HepG2 (cell line): ENCODE results near the gene NFE2L1. TPM values are rescaled to one million over a fixed set of nuclear protein-coding genes. Genes with fewer than 3 reads are reported as not detected.
"Not testable (repeated sequence)": the region's sequence is repeated elsewhere in the genome, so short reads cannot be mapped to it uniquely, and the experiment has no call there.

ENCODE experiments used
- ATAC-seq: fragments of 200-7000 bp; cut with Tn5 transposase; 3 replicates; pipeline ENCODE4 v1.9.1; 2020; ENCODE audit warnings: mild to moderate bottlenecking, moderate library complexity
- BruUV-seq: library from RNA; stranded (reverse); fragments of 400-500 nt; replicated peaks from 2 replicates; lab custom pipeline; 2021; lab: Mats Ljungman, UMichigan
- CTCF ChIA-PET: fragments of 300-600 bp; formaldehyde crosslinking; extraction: SDS; loops from one replicate; lab custom pipeline; 2021; ENCODE audit warnings: low total read pairs, inconsistent platforms, low intra/inter-chr PET ratio; lab: Yijun Ruan, JAX
- POLR2A ChIA-PET: fragments of 350-600 bp; sonication (Branson Sonifier 250); formaldehyde crosslinking; loops from one replicate; lab custom pipeline; 2020; ENCODE audit warnings: antibody characterized with exemption, inconsistent platforms; lab: Yijun Ruan, JAX
- DNase-seq: peaks from one replicate; pipeline ENCODE4 v3.0.0-alpha.2; 2015; ENCODE audit warnings: low spot score
- FAIRE-seq: peaks from 3 replicates; lab custom pipeline; 2011; peaks lifted over from hg19 to GRCh38; lab: Jason Lieb, UNC
- H2AFZ ChIP-seq: one replicate; pipeline ENCODE4 v1.6.1; 2011; ENCODE audit warnings: low read length, inconsistent platforms
- H3K27ac ChIP-seq: fragments of 300-600 bp; 3 replicates; pipeline ENCODE4 v1.8.0; 2011; ENCODE audit warnings: mixed run types, mild to moderate bottlenecking, mixed read lengths, low read length, inconsistent platforms; ENCODE audit not compliant: insufficient read depth; ENCODE audit errors: extremely low read length
- H3K27me3 ChIP-seq, 2 experiments: fragments of 200-600 bp in 1 of 2; 2 replicates in 1 of 2; 3 replicates in 1 of 2; pipeline versions ENCODE4 v1.6.0 to v1.8.0; 2011; ENCODE audit warnings: low read length in 2 of 2, mild to moderate bottlenecking in 2 of 2, moderate library complexity in 2 of 2, inconsistent platforms in 1 of 2; ENCODE audit not compliant: insufficient read depth in 2 of 2, control insufficient read depth in 1 of 2
- H3K36me3 ChIP-seq, 2 experiments: fragments of 200-600 bp in 1 of 2; replicated peaks in 1 of 2; 2 replicates in 1 of 2; 3 replicates in 1 of 2; pipeline versions ENCODE4 v1.5.1 to v1.8.0; 2011; ENCODE audit warnings: low read length in 2 of 2, inconsistent platforms in 1 of 2; ENCODE audit not compliant: insufficient read depth in 2 of 2, control insufficient read depth in 1 of 2
- H3K4me1 ChIP-seq: 2 replicates; pipeline ENCODE4 v1.5.1; 2012; ENCODE audit warnings: low read length, inconsistent platforms; ENCODE audit not compliant: insufficient read depth
- H3K4me2 ChIP-seq: 2 replicates; pipeline ENCODE4 v1.6.0; 2011; ENCODE audit warnings: low read depth, low read length, inconsistent platforms
- H3K4me3 ChIP-seq, 3 experiments: fragments of 200-600 bp in 1 of 3; sonication (generic), shearing (Covaris generic) in 1 of 3; replicated peaks in 1 of 3; 2 replicates each; pipeline ENCODE4 v1.5.1; 2011 to 2016; ENCODE audit warnings: low read length in 3 of 3, inconsistent platforms in 2 of 3, low read depth in 2 of 3, mild to moderate bottlenecking in 2 of 3, control low read depth in 1 of 3, mixed read lengths in 1 of 3; ENCODE audit not compliant: insufficient read depth in 1 of 3
- H3K79me2 ChIP-seq: one replicate; pipeline ENCODE4 v1.6.1; 2011; ENCODE audit warnings: low read length, inconsistent platforms; ENCODE audit not compliant: insufficient read depth
- H3K9ac ChIP-seq: 2 replicates; pipeline ENCODE4 v1.6.0; 2011; ENCODE audit warnings: mild to moderate bottlenecking, low read depth, low read length, inconsistent platforms; ENCODE audit not compliant: insufficient read depth
- H3K9me3 ChIP-seq: 2 replicates; pipeline ENCODE4 v1.5.1; 2012; ENCODE audit warnings: mild to moderate bottlenecking, low read length
- H4K20me1 ChIP-seq: 2 replicates; pipeline ENCODE4 v1.6.0; 2011; ENCODE audit warnings: inconsistent platforms, mild to moderate bottlenecking, low read length, moderate library complexity; ENCODE audit not compliant: insufficient read depth
- EP300 ChIP-seq, 3 experiments: sonication (generic) in 1 of 3; formaldehyde crosslinking in 1 of 3; IDR thresholded peaks; 2 replicates each; pipeline versions ENCODE4 v1.5.1 to v1.6.1; 2011 to 2020; ENCODE audit warnings: low read depth in 2 of 3, low read length in 2 of 3, borderline replicate concordance in 1 of 3, improper control_type of control experiment in 1 of 3, mild to moderate bottlenecking in 1 of 3, missing genetic modification reagents in 1 of 3, moderate library complexity in 1 of 3
- FOXK2 ChIP-seq: fragments of 450-650 bp; IDR thresholded peaks from 2 replicates; pipeline ENCODE4 v1.6.1; 2016
- FOXM1 ChIP-seq: sonication (generic); formaldehyde crosslinking; IDR thresholded peaks from 2 replicates; pipeline ENCODE4 v1.5.0; 2020; ENCODE audit warnings: missing genetic modification reagents
- NFYB ChIP-seq: sonication (generic); formaldehyde crosslinking; IDR thresholded peaks from 2 replicates; pipeline ENCODE4 v1.4.0; 2020; ENCODE audit warnings: missing genetic modification reagents
- SRY ChIP-seq: sonication (generic); formaldehyde crosslinking; IDR thresholded peaks from 2 replicates; pipeline ENCODE4 v1.8.0; 2022; ENCODE audit warnings: mild to moderate bottlenecking, missing genetic modification reagents
- STAG1 ChIP-seq: sonication (generic); formaldehyde crosslinking; IDR thresholded peaks from 2 replicates; pipeline ENCODE4 v1.4.0; 2020; ENCODE audit warnings: missing genetic modification reagents
- TOPORS ChIP-seq: sonication (generic); formaldehyde crosslinking; IDR thresholded peaks from 2 replicates; pipeline ENCODE4 v1.8.0; 2023; ENCODE audit warnings: mild to moderate bottlenecking, missing genetic modification reagents
- ZNF766 ChIP-seq: sonication (generic); formaldehyde crosslinking; IDR thresholded peaks from 2 replicates; pipeline ENCODE4 v1.5.0; 2020; ENCODE audit warnings: missing genetic modification reagents, borderline replicate concordance
- ZNF780A ChIP-seq: sonication (generic); formaldehyde crosslinking; IDR thresholded peaks from 2 replicates; pipeline ENCODE4 v1.8.0; 2022; ENCODE audit warnings: mild to moderate bottlenecking, missing genetic modification reagents, moderate library complexity
- WGBS: methylation state at CpG from one replicate; pipeline ENCODE4 v1.1.6; 2017; ENCODE audit warnings: low lambda C conversion rate; 5-methylcytosine and 5-hydroxymethylcytosine counted together
- in situ Hi-C: cut with HindIII; loops from 2 replicates; pipeline ENCODE4 v1.10.0; 2017; ENCODE audit warnings: low pct_unique_long_range_greater_than_20kb; ENCODE audit not compliant: extremely low pct_ligation_motif_present
- intact Hi-C: fragments of 100-400 bp; cut with micrococcal nuclease; formaldehyde crosslinking; loops from one replicate; pipeline ENCODE4 v1.10.0; 2022; ENCODE audit not compliant: unreplicated experiment
- polyA plus RNA-seq, 8 experiments: library from polyadenylated mRNA; depleted of rRNA in 3 of 8; stranded (reverse) in 7 of 8; unstranded in 1 of 8; fragments of >200 nt; fragmentation: Illumina TruSeq in 4 of 8; extraction: Trizol in 4 of 8; gene quantifications; 2 replicates each; pipeline versions ENCODE4 v1.2.1 to v1.2.3, GENCODE V29; 2011 to 2016; ENCODE audit warnings: low read depth in 4 of 8, missing spikeins in 1 of 8, mixed read lengths in 1 of 8; ENCODE audit not compliant: insufficient read depth in 1 of 8
- total RNA-seq, 5 experiments: library from RNA; depleted of rRNA; stranded (reverse); fragments of >200 nt; fragmentation: Illumina TruSeq; extraction: Trizol; gene quantifications; 2 replicates each; pipeline ENCODE4 v1.2.3, GENCODE V29; 2016; ENCODE audit warnings: low read depth in 1 of 5
- TF ChIP-seq, protein P1 (sequence below): sonication (generic); formaldehyde crosslinking; IDR thresholded peaks from 2 replicates; pipeline ENCODE4 v1.4.0; 2020; ENCODE audit warnings: missing genetic modification reagents
- TF ChIP-seq, protein P2 (sequence below): IDR thresholded peaks from 2 replicates; pipeline ENCODE4 v1.6.1; 2016; ENCODE audit warnings: mild to moderate bottlenecking, missing biosample characterization, missing genetic modification reagents

NFE2L1 gene
- total and polyA plus RNA-seq, 2 of the 13 experiments (the other 11 are each of a cell fraction or from before 2014, with no cell fraction given), result 67.0 to 234 TPM

DNA sequence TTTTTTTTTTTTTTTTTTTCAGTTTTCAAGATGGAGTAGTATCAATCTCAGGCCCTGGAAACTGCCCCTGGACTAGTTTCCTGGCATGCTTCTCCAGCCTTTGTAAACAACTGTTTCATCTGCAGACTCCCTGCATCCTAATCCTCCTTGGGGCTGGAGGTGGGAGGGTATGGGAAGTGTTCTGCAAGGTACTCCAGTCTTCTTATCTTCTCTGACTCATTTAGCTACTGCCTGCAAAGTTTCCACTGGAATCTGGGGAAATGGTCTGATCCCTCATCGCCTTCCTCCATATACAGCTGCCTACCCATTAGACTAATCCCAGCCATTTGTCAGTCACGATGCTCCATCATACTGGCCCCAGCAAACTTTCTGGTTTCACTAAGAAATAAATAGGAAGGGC, 32.0 kb upstream of the NFE2L1 start:
- ATAC-seq, result no peak
- H3K4me2 ChIP-seq, result no peak overlapping the region
- no peak overlapping the region for H3K9ac ChIP-seq
- no peaks in the 10 kb centered on the region for H3K79me2 ChIP-seq
- H3K4me3 ChIP-seq, result no peak overlapping the region
- no peaks in the 10 kb centered on the region; the same call in 1 of the 2 replicates for H4K20me1 ChIP-seq
- ChIA-PET POLR2A (no interaction called here), CTCF (no interaction called here)
- peaks cover 10 to 49% of the 10 kb centered on the region in 2 experiments; a peak in 4 of 5 replicates for H3K27me3 ChIP-seq
- H2AFZ ChIP-seq, result no peak overlapping the region
- H3K36me3 ChIP-seq, result no peaks in the 10 kb centered on the region
- intact Hi-C loops (no loop called here), in situ Hi-C loops (loop anchor here (5.0 kb wide), 2 partner anchors 39 to 174 kb away; partner anchors contain the start of gene SCRN2)
- no peak for FAIRE-seq
- H3K9me3 ChIP-seq, result no peaks in the 10 kb centered on the region
- BruUV-seq, result no TSS peak
- DNase-seq, result no peak
- H3K27ac ChIP-seq, result no peak overlapping the region
- peaks cover 11% of the 10 kb centered on the region for H3K4me1 ChIP-seq
- TF ChIP-seq FOXK2, result no peak
- no peak for TF ChIP-seq ZNF780A (CRISPR knock-in tag)
- no peak for TF ChIP-seq TOPORS
- TF ChIP-seq NFYB (CRISPR knock-in tag), result no peak
- no peak for TF ChIP-seq EP300 (IDR thresholded peaks at IDR 0.05; ENCODE audit: low read depth in 2 of 2, low read length in 2 of 2)
- no peak for TF ChIP-seq EP300 (CRISPR knock-in tag; IDR thresholded peaks at IDR 0.05; ENCODE audit: borderline replicate concordance)
- no peak for TF ChIP-seq STAG1 (CRISPR knock-in tag)
- TF ChIP-seq FOXM1 (CRISPR knock-in tag), result no peak
- no peak for TF ChIP-seq SRY
- TF ChIP-seq, protein P1, sequence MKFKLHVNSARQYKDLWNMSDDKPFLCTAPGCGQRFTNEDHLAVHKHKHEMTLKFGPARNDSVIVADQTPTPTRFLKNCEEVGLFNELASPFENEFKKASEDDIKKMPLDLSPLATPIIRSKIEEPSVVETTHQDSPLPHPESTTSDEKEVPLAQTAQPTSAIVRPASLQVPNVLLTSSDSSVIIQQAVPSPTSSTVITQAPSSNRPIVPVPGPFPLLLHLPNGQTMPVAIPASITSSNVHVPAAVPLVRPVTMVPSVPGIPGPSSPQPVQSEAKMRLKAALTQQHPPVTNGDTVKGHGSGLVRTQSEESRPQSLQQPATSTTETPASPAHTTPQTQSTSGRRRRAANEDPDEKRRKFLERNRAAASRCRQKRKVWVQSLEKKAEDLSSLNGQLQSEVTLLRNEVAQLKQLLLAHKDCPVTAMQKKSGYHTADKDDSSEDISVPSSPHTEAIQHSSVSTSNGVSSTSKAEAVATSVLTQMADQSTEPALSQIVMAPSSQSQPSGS (CRISPR knock-in tag), result no peak
- TF ChIP-seq, protein P2, sequence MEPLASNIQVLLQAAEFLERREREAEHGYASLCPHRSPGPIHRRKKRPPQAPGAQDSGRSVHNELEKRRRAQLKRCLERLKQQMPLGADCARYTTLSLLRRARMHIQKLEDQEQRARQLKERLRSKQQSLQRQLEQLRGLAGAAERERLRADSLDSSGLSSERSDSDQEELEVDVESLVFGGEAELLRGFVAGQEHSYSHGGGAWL (CRISPR knock-in tag), result no peak
- TF ChIP-seq ZNF766, result no peak
- 33% methylated on average over 2 of the region's 2 CpGs for WGBS

DNA sequence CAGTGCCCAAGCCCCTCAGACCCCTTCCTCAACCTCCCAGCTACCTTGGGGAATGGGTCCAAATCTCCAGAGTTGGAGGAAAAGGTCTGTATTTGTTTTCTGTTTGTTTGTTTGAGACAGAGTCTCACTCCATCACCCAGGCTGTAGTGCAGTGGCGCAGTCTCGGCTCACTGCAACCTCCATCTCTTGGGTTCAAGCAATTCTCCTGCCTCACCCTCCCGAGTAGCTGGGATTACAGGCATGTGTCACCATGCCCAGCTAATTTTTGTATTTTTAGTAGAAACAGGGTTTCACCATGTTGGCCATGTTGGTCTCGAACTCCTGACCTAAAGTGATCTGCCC, 30.4 kb upstream of the NFE2L1 start:
- H3K27me3 ChIP-seq, result peaks cover 9 to 41% of the 10 kb centered on the region in 2 experiments; a peak in 4 of 5 replicates
- WGBS, result 45% methylated on average over 4 of the region's 4 CpGs
- DNase-seq, H3K9me3 ChIP-seq, H3K4me3 ChIP-seq, FAIRE-seq, H3K27ac ChIP-seq, ATAC-seq, H3K4me1 ChIP-seq, H3K79me2 ChIP-seq, BruUV-seq, H3K4me2 ChIP-seq, H2AFZ ChIP-seq, H4K20me1 ChIP-seq, H3K9ac ChIP-seq, H3K36me3 ChIP-seq: not testable (repeated sequence)
- in situ Hi-C loops, result loop anchor here (5.0 kb wide), 2 partner anchors 40 to 175 kb away; partner anchors contain the start of gene SCRN2
- intact Hi-C loops, result loop anchor here (1.0 kb wide), 4 partner anchors 39 to 241 kb away; partner anchors contain the start of gene SCRN2
- CTCF ChIA-PET, result interaction anchor here (1.2 to 3.2 kb wide), 7 partner anchors 37 to 241 kb away, joined by 4 to 18 read pairs (median 5); partner anchors contain the start of gene SCRN2
- POLR2A ChIA-PET, result interaction anchor here (1.1 to 1.5 kb wide), 3 partner anchors 47 to 176 kb away, joined by 3 to 5 read pairs (median 5); partner anchors contain the start of genes CDK5RAP3, SCRN2 and SP2
